ENCODE measurements around the gene CDH15. TPM values are rescaled to one million over a fixed set of nuclear protein-coding genes. Genes with fewer than 3 reads are reported as not detected.
A peak's percentile ranks its signal among the peaks of the same experiment; 100 is the strongest.

CDH15 gene
- total and polyA plus RNA-seq, 2 donors from 2014 or later, result 0.22 to 0.31 TPM

- intact Hi-C loops (cut with DNase I), result no loop called here
- Histone ChIP-seq H3K27me3 (ENCODE audit: control insufficient read depth, insufficient read depth, low read length) (no peaks in the 10 kb centered on the region), H3K36me3 (ENCODE audit: control insufficient read depth in 2 of 3, insufficient read depth in 3 of 3, low read length in 3 of 3) (peaks cover 0 to 7% (median 6%) of the 10 kb centered on the region in 3 donors), H3K9ac (ENCODE audit: low read length in 3 of 3) (no peak overlapping the region), H3K27ac (ENCODE audit: low read depth in 2 of 2, low read length in 2 of 2) (no peak overlapping the region), H3K4me3 (ENCODE audit: low read length in 3 of 3) (no peak overlapping the region), H3K9me3 (ENCODE audit: control insufficient read depth in 2 of 3, insufficient read depth in 1 of 3, low read length in 3 of 3) (no peaks in the 10 kb centered on the region), H3K4me1 (ENCODE audit: control insufficient read depth in 2 of 3, insufficient read depth in 2 of 3, low read depth in 1 of 3, low read length in 3 of 3) (no peaks in the 10 kb centered on the region)
- FAIRE-seq, result no peak
- TF ChIP-seq, protein P1, sequence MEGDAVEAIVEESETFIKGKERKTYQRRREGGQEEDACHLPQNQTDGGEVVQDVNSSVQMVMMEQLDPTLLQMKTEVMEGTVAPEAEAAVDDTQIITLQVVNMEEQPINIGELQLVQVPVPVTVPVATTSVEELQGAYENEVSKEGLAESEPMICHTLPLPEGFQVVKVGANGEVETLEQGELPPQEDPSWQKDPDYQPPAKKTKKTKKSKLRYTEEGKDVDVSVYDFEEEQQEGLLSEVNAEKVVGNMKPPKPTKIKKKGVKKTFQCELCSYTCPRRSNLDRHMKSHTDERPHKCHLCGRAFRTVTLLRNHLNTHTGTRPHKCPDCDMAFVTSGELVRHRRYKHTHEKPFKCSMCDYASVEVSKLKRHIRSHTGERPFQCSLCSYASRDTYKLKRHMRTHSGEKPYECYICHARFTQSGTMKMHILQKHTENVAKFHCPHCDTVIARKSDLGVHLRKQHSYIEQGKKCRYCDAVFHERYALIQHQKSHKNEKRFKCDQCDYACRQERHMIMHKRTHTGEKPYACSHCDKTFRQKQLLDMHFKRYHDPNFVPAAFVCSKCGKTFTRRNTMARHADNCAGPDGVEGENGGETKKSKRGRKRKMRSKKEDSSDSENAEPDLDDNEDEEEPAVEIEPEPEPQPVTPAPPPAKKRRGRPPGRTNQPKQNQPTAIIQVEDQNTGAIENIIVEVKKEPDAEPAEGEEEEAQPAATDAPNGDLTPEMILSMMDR (IDR thresholded peaks at IDR 0.05; ENCODE audit: borderline replicate concordance, extremely low read depth, insufficient read depth), result no peak
- peak in 1 of 5 donors; percentile 57 for DNase-seq
Measured at GRCh38 chr16:89143201-89143741, 28.3 kb upstream of the CDH15 start.

DNA sequence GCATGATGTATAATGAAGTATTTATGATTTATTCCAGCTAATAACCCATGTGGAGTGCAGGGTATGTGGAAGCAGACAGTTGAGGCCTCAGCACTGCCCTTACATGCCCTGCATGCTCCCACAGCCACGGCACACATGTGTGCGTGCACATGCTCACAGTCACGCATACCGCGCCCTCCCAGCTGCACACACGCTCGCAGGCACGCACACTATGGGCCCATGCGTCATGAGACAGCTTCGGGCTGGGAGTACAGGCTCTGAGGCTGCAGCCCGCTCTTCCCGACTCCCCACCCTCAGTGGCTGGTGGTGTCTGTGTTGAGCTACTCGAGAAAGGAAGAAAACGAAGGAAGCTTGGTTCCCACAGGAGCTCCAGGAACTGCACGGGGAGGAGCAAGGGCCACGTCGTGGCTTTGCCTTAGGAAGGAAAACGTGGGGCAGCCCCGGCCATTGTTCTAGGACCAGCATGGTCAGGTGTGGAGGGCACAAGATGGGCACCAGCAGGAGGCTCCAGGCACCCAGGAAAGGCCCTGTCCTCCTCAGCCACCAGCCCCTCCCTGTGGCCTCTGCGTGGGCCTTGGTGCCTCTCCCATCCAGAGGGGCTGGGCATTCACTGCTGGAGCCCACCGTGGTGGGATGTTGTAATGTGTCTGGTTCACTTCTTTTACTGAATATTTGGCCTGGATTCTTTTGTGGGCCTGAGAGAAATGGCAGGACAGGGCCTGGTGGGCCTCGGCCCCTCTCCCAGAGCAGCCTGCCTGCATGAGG, 27.5 kb upstream of the CDH15 start:
- FAIRE-seq (no peak), DNase-seq (peak in 1 of 5 donors; percentile 57)
- Histone ChIP-seq H3K9me3 (ENCODE audit: control insufficient read depth in 2 of 3, insufficient read depth in 1 of 3, low read length in 3 of 3) (peaks cover 0 to 5% (median 0%) of the 10 kb centered on the region in 3 donors), H3K27ac (ENCODE audit: low read depth in 2 of 2, low read length in 2 of 2) (no peak overlapping the region), H3K4me1 (ENCODE audit: control insufficient read depth in 2 of 3, insufficient read depth in 2 of 3, low read depth in 1 of 3, low read length in 3 of 3) (no peaks in the 10 kb centered on the region), H3K4me3 (ENCODE audit: low read length in 3 of 3) (no peak overlapping the region), H3K9ac (ENCODE audit: low read length in 3 of 3) (no peak overlapping the region), H3K27me3 (ENCODE audit: control insufficient read depth, insufficient read depth, low read length) (no peaks in the 10 kb centered on the region), H3K36me3 (ENCODE audit: control insufficient read depth in 2 of 3, insufficient read depth in 3 of 3, low read length in 3 of 3) (peaks cover 0 to 7% (median 7%) of the 10 kb centered on the region in 3 donors)
- intact Hi-C loops (cut with DNase I), result no loop called here
- TF ChIP-seq, protein P1 (IDR thresholded peaks at IDR 0.05; ENCODE audit: borderline replicate concordance, extremely low read depth, insufficient read depth), result no peak

DNA sequence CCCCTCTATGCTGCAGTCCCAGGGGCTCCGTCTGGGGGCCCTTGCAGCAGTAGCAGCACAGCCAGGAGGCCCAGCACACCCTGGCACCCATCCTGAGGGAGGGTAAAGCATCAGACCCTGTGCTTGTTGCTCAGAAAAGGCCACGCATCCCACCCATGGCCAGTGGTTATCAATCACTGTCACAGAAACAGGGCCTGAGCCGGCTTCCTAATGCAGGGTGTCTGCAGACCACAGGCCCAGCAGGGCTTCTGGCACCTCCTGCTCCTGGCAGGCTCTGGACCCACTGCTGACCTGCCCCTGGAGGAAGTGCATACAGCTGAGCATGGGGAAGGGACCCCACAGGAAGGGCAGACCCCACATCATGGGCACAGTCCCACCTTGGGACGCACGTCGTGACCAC, 26.9 kb upstream of the CDH15 start:
- Histone ChIP-seq H3K4me1 (ENCODE audit: control insufficient read depth in 2 of 3, insufficient read depth in 2 of 3, low read depth in 1 of 3, low read length in 3 of 3) (no peaks in the 10 kb centered on the region), H3K27ac (ENCODE audit: low read depth in 2 of 2, low read length in 2 of 2) (no peak overlapping the region), H3K27me3 (ENCODE audit: control insufficient read depth, insufficient read depth, low read length) (no peaks in the 10 kb centered on the region), H3K9ac (ENCODE audit: low read length in 3 of 3) (no peak overlapping the region), H3K36me3 (ENCODE audit: control insufficient read depth in 2 of 3, insufficient read depth in 3 of 3, low read length in 3 of 3) (peaks cover 0 to 7% (median 7%) of the 10 kb centered on the region in 3 donors), H3K9me3 (ENCODE audit: control insufficient read depth in 2 of 3, insufficient read depth in 1 of 3, low read length in 3 of 3) (peaks cover 0 to 10% (median 0%) of the 10 kb centered on the region in 3 donors), H3K4me3 (ENCODE audit: low read length in 3 of 3) (no peak overlapping the region)
- intact Hi-C loops (cut with DNase I), result no loop called here
- DNase-seq (no peak), FAIRE-seq (no peak)
- TF ChIP-seq, protein P1 (IDR thresholded peaks at IDR 0.05; ENCODE audit: borderline replicate concordance, extremely low read depth, insufficient read depth), result no peak
